ENCODE results near the gene FBXO38. TPM values are rescaled to one million over a fixed set of nuclear protein-coding genes. Genes with fewer than 3 reads are reported as not detected.
A peak's percentile ranks its signal among the peaks of the same experiment; 100 is the strongest.

Gene FBXO38
- 100 to 1,000 TPM in 1 of 4 donors, 10 to 100 TPM in 3; 70.0 to 182 (median 79.3) TPM for total RNA-seq

- H3K36me3 ChIP-seq: no peaks in the 10 kb centered on the region
- H3K27me3 ChIP-seq: no peaks in the 10 kb centered on the region
- H3K27ac ChIP-seq: peak within 1 kb of the TSS; percentile 79 to 96 (median 92)
- peak within 1 kb of the TSS; percentile 22 to 95 (median 82) for H3K4me3 ChIP-seq
- H3K4me1 ChIP-seq: peaks cover 11 to 45% (median 28%) of the 10 kb centered on the region in 4 donors
- intact Hi-C loops (cut with DNase I; ENCODE audit: low total_unique reads): no loop called here
- no peak for TF ChIP-seq EP300 (IDR thresholded peaks at IDR 0.05; ENCODE audit: low read depth)
- TF ChIP-seq POLR2AphosphoS5 (IDR thresholded peaks at IDR 0.05): peak; percentile 81 to 97 (median 95)
- peak in 3 of 5 experiments; percentile 9 to 35 (median 20) for TF ChIP-seq CTCF (IDR thresholded peaks at IDR 0.05)
- TF ChIP-seq POLR2A (IDR thresholded peaks at IDR 0.05): peak; percentile 94
- DNase-seq: peak; percentile 98
- WGBS, 2 donors (ENCODE audit: low coverage in 1 of 2): 0% methylated on average over 1 to 44 of the region's 45 CpGs
- in situ Hi-C loops (cut with MboI; ENCODE audit: low pct_ligation_motif_present in 1 of 4, low pct_unique_long_range_greater_than_20kb in 1 of 4, low sequenced_read_pairs in 3 of 4): no loop called here
- H3K9me3 ChIP-seq: no peaks in the 10 kb centered on the region
Observed at GRCh38 chr5:148383564-148384379, at the start of gene FBXO38. Gene FBXO38 (plus strand): TSS chr5:148383958. CDS start chr5:148394777, 10,819 bp downstream.

- Histone ChIP-seq H3K4me1 (no peaks in the 10 kb centered on the region), H3K4me3 (no peak within 1 kb of the TSS), H3K9me3 (no peaks in the 10 kb centered on the region), H3K36me3 (no peaks in the 10 kb centered on the region), H3K27ac (no peak within 1 kb of the TSS), H3K27me3 (no peaks in the 10 kb centered on the region)
- in situ Hi-C loops (cut with MboI; ENCODE audit: low pct_ligation_motif_present in 1 of 4, low pct_unique_long_range_greater_than_20kb in 1 of 4, low sequenced_read_pairs in 3 of 4): no loop called here
- intact Hi-C loops (cut with DNase I; ENCODE audit: low total_unique reads): no loop called here
- DNase-seq: no peak
- no peak for TF ChIP-seq POLR2AphosphoS5 (IDR thresholded peaks at IDR 0.05)
- TF ChIP-seq POLR2A (IDR thresholded peaks at IDR 0.05): no peak
- no peak for TF ChIP-seq EP300 (IDR thresholded peaks at IDR 0.05; ENCODE audit: low read depth)
- no peak for TF ChIP-seq CTCF (IDR thresholded peaks at IDR 0.05)
- WGBS, 2 donors (ENCODE audit: low coverage in 1 of 2): 92 to 96% methylated on average over 3 of the region's 3 CpGs
Observed at GRCh38 chr5:148335259-148335658, 48.5 kb upstream of the FBXO38 start, which contains the start of gene SPINK9. Gene SPINK9 (plus strand): TSS chr5:148335559. CDS start chr5:148335614, 55 bp downstream.

GRCh38 chr5:148336704-148337435 lies 46.9 kb upstream of the FBXO38 start:
- H3K27me3 ChIP-seq: no peaks in the 10 kb centered on the region
- H3K4me3 ChIP-seq: no peak overlapping the region
- in situ Hi-C loops (cut with MboI; ENCODE audit: low pct_ligation_motif_present in 1 of 4, low pct_unique_long_range_greater_than_20kb in 1 of 4, low sequenced_read_pairs in 3 of 4) (no loop called here), intact Hi-C loops (cut with DNase I; ENCODE audit: low total_unique reads) (no loop called here)
- H3K27ac ChIP-seq: no peak overlapping the region
- DNase-seq: no peak
- 66 to 86% methylated on average over 2 to 3 of the region's 3 CpGs for WGBS, 2 donors (ENCODE audit: low coverage in 1 of 2)
- H3K4me1 ChIP-seq: no peaks in the 10 kb centered on the region
- TF ChIP-seq EP300 (IDR thresholded peaks at IDR 0.05; ENCODE audit: low read depth) (no peak), POLR2A (IDR thresholded peaks at IDR 0.05) (no peak), CTCF (IDR thresholded peaks at IDR 0.05) (no peak), POLR2AphosphoS5 (IDR thresholded peaks at IDR 0.05) (no peak)
- H3K9me3 ChIP-seq: no peaks in the 10 kb centered on the region
- no peaks in the 10 kb centered on the region for H3K36me3 ChIP-seq

- DNase-seq: no peak
- no peaks in the 10 kb centered on the region for H3K36me3 ChIP-seq
- peaks cover 0 to 11% (median 4%) of the 10 kb centered on the region in 4 donors for H3K4me1 ChIP-seq
- intact Hi-C loops (cut with DNase I; ENCODE audit: low total_unique reads) (no loop called here), in situ Hi-C loops (cut with MboI; ENCODE audit: low pct_ligation_motif_present in 1 of 4, low pct_unique_long_range_greater_than_20kb in 1 of 4, low sequenced_read_pairs in 3 of 4) (no loop called here)
- no peaks in the 10 kb centered on the region for H3K27me3 ChIP-seq
- no peaks in the 10 kb centered on the region for H3K9me3 ChIP-seq
- 89 to 91% methylated on average over 2 of the region's 2 CpGs for WGBS, 2 donors (ENCODE audit: low coverage in 1 of 2)
- no peak for TF ChIP-seq EP300 (IDR thresholded peaks at IDR 0.05; ENCODE audit: low read depth)
- no peak for TF ChIP-seq CTCF (IDR thresholded peaks at IDR 0.05)
- TF ChIP-seq POLR2AphosphoS5 (IDR thresholded peaks at IDR 0.05): no peak
- TF ChIP-seq POLR2A (IDR thresholded peaks at IDR 0.05): no peak
- no peak overlapping the region for H3K4me3 ChIP-seq
- H3K27ac ChIP-seq: peak overlapping the region in 2 of 4 donors; percentile 48 to 54
Observed at GRCh38 chr5:148342371-148343045, 41.2 kb upstream of the FBXO38 start.
